KBM-7 (cell line): ENCODE data around the gene NAP1L2.
"Not testable (repeated sequence)": the region's sequence is repeated elsewhere in the genome, so short reads cannot be mapped to it uniquely, and the experiment has no call there.

ENCODE experiments used
- DNase-seq: peaks from one replicate; pipeline ENCODE4 v3.0.0-alpha.2; 2015
- in situ Hi-C: fragments of 300-500 bp; cut with MboI; formaldehyde crosslinking; loops from 2 replicates; pipeline ENCODE4 v1.14.3; 2020; ENCODE audit warnings: low sequenced_read_pairs, low pct_unique_long_range_greater_than_20kb, mixed read lengths

Gene NAP1L2, protein sequence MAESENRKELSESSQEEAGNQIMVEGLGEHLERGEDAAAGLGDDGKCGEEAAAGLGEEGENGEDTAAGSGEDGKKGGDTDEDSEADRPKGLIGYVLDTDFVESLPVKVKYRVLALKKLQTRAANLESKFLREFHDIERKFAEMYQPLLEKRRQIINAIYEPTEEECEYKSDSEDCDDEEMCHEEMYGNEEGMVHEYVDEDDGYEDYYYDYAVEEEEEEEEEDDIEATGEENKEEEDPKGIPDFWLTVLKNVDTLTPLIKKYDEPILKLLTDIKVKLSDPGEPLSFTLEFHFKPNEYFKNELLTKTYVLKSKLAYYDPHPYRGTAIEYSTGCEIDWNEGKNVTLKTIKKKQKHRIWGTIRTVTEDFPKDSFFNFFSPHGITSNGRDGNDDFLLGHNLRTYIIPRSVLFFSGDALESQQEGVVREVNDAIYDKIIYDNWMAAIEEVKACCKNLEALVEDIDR

DNA sequence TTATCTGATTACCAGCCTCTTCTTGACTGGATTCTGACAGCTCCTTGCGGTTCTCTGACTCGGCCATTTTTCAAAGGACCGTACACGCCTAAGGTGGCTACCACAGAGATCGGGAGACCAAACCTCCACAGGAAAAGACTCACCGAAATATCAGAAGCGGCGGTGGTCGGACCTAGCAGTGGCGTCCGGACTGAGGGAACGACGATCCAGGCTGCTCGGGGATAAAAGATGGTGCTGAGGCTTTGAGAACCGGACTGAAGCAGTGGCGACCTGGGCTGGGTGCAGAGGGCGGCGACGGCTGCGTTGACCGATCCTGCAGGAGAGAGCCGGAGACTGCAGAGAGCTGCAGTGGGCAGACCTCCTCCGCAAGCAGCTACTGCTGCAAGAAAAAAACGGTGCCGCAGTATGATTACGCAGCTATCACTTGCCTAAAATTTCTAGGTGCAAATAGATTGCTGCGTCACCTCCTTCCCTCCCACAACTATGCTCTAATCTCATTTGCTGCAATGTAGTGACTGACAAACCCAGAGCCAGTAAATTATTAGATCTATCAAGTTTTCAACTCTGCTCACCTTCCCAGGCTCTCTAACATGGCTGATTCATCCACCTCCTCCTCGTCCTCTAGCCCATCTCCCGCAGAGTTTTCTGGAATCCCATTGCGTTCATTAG, at the start of gene NAP1L2:
TSS of gene NAP1L2 (minus strand) at position 426 of the 669 bp plus-strand sequence. CDS start at position 67, 359 bp downstream.
- no peak for DNase-seq
- in situ Hi-C loops, result no loop called here

DNA sequence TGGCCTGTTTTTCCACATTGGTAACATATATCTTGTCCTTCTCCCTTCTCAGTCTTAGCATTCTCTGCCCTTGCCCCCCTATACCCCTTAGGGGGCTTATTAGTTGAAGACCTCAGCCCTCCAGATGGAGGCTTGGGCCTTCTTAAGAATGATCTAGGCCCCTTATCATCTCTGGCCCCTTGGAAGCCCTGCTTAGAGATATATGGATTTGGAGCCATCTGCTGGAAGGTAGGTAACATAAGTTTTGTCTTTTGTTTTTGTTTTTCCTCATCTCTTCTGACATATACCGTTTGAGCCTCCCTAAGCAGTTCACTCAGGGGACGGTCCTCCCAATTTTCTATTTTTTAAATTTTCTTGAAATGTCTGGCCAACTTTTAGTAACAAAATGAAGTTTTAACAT, 48.3 kb upstream of the NAP1L2 start:
- peak; percentile 19 for DNase-seq
- in situ Hi-C loops, result no loop called here

DNA sequence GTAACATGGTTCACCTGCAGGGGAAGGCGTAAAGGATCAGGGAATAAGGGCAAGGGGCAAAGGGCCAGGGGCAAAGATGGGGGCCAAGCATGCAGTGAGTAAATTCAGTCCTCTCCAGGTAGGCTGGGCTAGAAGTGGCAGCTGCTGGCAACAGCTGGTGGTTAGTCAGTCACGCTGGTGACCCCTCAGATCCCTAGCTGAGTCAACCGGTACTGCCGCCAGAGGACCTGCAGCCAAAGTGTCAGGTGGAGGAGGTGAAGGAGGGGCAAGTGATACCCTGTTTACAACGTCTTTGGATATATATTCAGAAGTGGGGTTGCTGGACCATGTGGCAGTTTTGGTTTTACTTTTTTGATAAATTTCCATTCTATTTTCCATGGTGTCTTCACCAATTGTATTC, 24.6 kb upstream of the NAP1L2 start:
- in situ Hi-C loops, result no loop called here
- DNase-seq, result no peak

DNA sequence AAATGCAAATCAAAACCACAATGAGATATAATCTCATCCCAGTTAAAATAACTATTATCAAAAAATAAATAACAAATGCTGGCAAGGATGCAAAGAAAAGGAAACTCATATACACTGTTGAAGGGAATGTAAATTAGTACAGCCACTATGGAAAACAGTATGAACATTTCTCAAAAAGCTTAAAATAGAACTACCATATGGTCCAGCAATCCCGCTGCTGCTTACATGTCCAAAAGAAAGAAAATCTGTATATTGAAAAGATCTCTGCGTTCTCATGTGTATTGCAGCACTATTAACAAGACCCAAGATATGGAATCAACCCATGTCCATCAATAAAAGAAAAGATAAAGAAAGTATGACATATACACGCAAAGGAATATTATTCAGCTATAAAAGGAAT, 3.0 kb upstream of the NAP1L2 start:
- in situ Hi-C loops, result no loop called here
- DNase-seq, result no peak

DNA sequence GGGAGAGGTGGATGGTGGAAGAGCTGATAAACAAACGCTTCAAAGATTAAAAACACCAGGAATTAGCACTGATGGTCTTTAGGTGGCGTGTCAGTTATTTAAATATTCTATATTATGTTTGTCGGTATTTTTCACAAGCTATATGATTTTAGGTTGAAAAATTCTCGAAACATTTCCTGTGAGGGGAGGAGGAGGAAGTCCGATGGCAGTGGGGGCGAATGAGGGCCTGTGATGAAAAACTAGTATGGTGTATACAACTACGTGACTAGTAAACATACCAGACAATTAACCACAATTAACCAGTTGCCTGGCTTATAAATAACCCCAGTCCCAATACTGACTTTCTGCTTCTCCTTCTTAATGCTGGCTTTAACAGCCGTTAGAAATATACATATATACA, 595 bp upstream of the NAP1L2 start:
- DNase-seq, result no peak
- in situ Hi-C loops, result no loop called here

DNA sequence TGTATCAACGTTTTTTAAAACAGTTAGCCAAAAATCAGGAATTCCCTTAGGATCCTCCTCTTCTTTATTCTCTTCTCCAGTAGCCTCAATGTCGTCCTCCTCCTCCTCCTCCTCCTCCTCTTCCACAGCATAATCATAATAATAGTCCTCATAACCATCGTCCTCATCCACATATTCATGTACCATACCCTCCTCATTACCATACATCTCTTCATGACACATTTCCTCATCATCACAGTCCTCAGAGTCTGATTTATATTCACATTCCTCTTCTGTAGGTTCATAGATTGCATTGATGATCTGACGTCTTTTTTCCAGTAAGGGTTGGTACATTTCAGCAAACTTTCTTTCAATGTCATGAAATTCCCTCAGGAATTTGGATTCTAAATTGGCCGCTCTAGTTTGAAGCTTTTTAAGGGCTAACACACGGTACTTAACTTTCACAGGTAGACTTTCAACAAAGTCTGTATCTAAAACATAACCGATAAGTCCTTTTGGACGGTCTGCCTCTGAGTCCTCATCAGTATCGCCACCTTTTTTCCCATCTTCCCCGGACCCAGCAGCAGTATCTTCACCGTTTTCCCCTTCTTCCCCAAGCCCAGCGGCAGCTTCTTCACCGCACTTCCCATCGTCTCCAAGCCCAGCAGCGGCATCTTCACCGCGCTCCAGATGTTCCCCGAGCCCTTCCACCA, 771 bp downstream of the NAP1L2 start:
- no peak for DNase-seq
- in situ Hi-C loops, result no loop called here

DNA sequence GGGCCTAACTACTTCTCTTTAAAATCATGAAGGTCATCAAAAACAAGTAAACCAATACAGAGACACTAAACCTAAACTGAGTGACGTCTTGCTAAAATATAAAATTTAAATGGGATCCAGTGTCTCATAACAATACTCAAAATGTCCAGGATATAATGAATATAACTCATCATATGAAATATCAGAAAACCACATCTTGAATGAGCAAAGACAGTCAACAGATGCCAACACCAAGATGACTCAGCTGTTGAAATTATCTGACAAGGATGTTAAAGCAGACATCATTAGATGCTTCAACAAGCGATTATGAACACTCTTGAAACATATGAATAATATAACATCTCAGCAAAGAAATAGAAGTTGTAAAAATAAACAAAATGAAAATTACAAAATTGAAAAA, 8.3 kb downstream of the NAP1L2 start:
- DNase-seq, result no peak
- in situ Hi-C loops, result no loop called here

DNA sequence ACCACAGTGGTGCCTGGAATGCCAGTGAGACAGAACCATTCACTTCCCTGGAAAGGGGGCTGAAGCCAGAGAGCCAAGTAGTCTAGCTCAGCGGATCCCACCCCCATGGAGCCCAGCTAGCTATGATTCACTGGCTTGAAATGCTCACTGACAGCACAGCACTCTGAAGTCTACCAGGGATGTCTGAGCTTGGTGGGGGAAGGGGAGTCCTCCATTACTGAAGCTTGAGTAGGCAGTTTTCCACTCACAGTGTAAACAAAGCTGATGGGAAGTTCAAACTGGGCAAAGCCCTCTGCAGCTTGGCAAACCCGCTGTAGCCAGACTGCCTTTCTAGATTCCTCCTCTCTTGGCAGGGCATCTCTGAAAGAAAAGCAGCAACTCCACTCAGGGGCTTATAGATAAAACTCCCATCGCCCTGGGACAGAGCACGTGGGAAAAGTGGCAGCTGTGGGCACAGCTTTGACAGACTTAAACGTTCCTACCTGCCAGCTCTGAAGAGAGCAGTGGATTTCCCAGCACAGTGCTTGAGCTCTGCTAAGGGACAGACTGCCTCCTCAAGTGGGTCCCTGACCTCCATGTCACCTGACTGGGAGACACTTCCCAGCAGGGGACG, 32.0 kb downstream of the NAP1L2 start:
- DNase-seq, result no peak
- in situ Hi-C loops, result no loop called here

DNA sequence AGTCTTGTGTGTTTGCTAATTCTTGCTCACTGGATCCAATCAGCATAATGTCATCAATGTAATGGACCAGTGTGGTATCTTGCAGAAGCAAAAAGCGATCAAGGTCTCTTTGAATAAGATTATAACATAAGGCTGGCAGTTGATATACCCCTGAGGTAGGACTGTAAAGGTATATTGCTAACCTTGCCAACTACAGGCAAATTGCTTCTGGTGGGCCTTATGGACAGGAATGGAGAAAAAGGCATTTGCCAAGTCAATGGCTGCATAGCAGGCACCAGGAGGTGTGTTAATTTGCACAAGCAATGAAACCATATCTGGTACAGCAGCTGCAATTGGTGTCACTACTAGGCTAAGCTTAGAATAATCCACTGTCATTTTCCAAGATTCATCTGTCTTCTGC, 45.7 kb downstream of the NAP1L2 start:
- in situ Hi-C loops, result not testable (repeated sequence)

More for the DNA sequence above, 45.7 kb downstream of the NAP1L2 start:
- not testable (repeated sequence) for DNase-seq
